ENCODE data around the gene KCNT1.

DNA sequence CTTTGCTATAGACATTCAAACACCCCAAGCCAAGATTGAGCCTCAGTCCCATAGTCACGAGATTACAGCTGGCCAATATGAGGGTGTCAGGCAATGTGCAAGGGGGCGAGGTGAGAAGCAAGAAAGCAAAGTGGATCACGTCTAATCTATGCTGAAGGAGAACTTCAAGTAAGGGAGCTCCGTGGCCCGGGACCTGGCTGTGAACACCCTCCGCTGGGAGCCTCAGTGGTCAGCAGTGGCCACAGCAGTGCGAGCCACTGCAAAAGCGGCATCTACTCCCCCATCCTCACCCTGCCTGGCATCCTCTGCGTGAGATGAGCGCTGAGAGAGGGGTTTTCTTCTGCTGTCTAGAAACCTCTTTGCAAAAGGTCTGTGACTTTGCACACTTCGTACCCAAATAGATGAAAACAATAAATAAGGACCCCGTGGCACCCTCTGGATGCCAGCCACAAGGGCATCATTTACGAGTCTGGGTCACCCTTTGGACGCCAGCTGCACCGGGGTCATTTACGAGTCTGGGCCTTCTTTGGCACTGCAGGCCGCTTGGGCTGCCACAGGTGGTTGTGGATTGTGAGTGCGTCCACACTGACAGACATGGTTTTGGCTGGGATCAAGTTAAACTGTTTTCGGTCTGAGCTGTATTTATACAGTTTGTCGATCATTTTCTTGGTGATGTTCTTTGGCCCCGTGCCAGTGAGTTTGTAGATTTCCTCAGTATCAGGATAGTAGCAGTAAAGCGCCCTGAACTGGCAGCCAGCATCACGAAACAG is 109.0 kb downstream of the KCNT1 start:
- no peak for TF ChIP-seq EZH2phosphoT487 (IDR thresholded peaks at IDR 0.05; ENCODE audit: borderline replicate concordance, low read length)
- TF ChIP-seq, protein P1, sequence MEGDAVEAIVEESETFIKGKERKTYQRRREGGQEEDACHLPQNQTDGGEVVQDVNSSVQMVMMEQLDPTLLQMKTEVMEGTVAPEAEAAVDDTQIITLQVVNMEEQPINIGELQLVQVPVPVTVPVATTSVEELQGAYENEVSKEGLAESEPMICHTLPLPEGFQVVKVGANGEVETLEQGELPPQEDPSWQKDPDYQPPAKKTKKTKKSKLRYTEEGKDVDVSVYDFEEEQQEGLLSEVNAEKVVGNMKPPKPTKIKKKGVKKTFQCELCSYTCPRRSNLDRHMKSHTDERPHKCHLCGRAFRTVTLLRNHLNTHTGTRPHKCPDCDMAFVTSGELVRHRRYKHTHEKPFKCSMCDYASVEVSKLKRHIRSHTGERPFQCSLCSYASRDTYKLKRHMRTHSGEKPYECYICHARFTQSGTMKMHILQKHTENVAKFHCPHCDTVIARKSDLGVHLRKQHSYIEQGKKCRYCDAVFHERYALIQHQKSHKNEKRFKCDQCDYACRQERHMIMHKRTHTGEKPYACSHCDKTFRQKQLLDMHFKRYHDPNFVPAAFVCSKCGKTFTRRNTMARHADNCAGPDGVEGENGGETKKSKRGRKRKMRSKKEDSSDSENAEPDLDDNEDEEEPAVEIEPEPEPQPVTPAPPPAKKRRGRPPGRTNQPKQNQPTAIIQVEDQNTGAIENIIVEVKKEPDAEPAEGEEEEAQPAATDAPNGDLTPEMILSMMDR (IDR thresholded peaks at IDR 0.05; ENCODE audit: low read depth, low read length, poor library complexity, severe bottlenecking): no peak

Measured in DOHH2 (cell line).